ENCODE data around the gene CCDC57.
"Not testable (repeated sequence)": the region's sequence is repeated elsewhere in the genome, so short reads cannot be mapped to it uniquely, and the experiment has no call there.

Gene CCDC57

DNA sequence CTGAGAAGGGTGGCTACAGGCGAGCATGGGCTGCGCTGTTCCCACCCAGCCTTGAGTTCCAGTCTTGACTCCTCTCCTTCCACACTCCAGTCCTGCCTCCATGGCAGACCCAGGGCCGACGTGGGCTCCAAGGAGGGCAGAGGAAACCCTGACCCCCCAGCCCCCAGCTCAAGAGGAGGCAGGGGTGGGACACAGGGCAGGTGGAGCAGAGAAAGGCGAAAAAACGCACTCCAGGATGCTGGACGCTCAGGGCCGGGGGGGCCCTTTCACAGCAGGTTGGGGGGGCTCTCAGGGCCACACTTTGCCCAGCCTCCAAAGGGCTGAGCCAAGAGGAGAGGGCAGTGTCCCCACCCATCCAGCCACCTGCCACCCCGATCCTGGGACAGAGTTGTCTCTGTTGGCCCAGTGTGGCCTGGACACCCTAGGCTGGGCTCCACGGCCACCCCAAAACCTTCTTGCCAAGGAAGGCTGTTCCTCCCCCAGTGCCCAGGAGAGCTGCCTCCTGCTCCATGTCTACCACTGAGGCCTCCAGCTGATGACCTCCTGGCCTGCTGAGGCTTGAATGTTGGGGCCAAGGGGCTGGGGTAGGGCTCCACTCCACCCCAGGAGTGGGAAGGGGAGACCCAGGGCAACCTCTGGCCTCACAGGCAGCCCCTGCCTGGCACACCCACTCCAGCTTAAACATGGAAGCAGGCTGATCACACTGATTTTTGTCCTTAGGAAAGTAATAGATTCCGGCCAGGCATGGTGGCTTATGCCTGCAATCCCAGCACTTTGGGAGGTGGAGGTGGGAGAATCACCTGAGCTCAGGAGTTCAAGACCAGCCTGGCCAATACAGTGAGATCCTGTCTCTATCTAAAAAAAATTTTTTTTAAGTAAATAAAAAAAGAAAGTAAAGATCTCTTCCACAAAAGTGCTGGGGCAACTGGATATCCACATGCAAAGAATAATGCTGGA, 7.4 kb upstream of the CCDC57 start:
- DNase-seq: no peak

DNA sequence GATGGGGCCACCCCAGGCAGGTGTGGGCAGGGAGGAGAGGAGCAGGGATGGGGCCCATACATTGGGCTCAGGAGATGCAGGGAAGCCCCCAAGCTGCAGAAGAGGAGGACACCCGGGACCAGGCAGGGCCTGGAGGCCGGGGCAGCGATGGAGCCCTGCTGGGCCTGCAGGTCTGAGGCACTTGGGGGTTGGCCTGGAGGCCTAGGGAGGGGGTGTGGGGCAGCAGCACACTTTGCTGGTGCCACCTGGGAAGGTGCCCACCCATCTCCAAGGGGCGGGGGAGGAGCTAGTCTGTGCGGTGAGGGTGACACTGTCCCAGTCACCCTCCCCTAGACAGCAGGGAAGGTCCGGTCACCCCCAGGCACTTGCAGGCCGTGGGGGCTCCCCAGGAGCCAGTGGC, 6.4 kb upstream of the CCDC57 start:
- DNase-seq: no peak

DNA sequence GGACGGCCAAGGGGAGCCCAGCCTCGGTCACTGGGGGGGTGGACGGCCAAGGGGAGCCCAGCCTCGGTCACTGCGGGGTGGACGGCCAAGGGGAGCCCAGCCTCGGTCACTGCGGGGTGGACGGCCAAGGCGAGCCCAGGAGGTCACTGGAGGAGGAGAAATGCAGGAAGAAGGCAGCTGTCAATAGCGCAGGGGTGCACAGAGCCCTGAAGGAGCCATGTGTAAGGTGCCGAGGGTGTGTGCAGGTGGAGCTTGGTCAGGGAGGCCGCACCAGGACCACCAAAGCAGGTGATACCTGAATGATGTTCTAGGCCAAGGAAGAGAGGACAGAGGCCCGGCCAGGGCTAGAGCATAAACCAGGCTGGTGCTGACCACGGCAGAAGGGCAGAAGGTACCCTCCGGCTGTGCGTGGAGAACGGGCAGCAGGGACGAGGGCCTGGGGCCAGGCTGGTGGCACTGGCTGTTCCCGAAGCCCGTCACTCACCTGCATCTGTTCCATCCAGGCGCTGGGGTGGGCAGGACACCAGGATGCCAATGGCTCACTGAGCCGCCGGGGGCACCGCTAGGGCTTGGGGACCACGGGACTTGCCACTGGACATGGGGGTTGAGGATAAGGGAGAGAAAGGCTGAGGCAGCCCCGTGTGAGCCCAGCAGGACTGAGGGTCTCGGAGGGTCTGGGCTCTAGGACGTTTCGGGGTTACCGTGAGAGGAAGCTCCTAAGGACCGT, 5.9 kb upstream of the CCDC57 start:
- DNase-seq: no peak

DNA sequence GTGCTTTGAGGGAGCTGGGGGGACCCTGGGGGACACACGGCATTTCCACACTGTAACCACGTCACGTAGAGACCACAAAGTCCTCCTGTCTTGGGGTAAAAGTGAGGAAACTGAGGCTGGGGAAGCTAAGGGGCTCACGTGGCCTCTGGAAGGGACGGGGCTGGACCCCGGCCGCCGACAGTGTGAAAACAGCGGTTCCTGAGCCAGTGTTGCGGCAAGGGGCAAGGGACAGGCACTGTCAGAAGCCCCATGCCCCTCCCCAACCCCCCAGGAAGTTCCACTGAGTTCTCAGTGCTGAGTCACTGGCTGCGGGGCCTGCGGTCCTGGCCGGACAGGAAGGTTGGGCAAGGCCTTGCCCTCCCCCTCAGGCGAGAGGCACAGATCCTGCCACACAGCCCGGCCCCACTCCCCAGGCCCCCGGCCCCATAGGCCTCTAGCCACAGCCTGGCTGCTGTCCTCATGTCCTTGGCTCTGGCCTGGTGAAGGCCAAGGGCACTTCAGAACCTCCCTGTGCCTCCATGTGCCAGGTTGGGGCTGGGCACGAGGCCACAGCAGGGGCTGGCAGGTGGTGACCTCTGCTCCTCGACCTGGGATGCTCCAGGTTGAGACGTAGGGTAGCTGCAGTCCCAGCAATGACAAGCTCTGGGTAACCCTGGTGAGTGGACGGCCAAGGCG, 5.0 kb upstream of the CCDC57 start:
- DNase-seq: no peak

DNA sequence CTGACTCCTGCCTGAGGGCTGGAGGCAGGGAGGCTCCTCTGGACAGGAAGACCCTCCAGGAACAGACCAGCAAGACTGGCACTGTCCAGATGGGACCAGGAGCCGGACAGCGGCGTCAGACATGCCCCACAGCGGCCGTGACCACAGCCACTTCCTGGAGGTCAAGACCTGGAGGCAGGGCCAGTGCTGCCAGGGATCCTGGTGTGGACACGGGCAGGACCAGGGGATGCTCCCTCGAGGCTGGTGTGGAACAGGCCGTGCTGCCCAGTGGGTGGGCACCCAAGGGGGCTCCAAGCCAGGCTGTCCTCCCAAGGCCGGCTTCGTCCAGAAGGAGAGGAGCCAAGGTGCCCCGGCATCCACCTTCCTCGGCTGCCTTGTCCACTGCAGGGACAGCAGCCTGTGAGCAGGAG, 4.5 kb upstream of the CCDC57 start:
- DNase-seq: no peak

DNA sequence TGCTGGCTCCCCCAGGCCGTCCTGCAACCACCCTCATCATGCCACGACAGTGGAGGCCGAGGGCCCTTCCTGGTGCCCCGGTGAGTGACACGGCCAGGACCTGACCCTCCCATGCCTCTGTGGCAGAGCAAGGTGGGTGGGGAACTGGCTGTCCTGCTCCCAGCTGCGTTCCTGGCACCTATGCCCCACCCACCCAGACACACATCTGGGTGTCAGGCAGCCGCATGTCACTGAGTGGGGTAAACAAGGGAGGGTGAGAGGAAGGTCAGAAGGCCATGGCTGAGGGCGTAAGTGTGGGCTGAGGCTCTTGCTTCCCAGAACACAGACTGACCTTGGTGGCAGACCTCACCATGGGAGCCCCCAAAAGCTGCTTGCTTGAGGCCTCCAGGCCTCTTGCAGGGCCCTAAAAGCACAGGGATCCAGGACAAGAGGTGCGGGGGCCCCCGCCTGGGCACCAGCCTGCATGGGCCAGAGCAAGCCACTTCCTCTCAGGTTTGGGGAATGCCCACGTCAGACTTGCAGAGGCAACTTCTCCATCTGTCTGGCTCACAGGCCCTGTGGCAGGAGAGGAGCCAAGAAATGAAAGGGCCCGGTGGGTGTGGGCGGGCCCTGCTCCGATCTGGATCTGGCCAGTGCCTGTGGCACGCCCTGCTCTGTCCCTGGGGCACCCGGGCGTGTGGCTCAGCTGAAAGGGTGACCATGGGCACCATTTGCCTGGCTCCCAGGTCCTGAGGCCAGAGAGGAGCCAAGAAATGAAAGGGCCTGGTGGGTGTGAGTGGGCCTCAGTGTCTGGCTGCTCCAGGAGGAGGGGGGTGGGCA, 3.9 kb upstream of the CCDC57 start:
- DNase-seq: peak; percentile 96

DNA sequence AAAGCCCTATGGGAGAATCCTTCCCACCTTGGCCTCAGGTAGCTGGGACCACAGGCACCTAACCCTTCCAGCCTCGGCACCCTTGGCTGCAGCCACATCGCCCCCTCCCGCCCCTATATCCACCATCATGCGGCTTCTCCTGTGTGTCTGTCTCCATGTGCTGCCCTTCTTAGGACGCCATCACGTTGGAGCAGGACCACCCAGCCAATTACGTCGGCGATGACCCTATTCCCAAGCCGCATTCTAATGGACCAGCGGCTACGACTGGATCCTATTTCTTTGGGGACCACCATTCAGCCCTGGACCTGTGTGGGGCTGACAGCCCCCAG, 3.3 kb upstream of the CCDC57 start:
- no peak for DNase-seq

DNA sequence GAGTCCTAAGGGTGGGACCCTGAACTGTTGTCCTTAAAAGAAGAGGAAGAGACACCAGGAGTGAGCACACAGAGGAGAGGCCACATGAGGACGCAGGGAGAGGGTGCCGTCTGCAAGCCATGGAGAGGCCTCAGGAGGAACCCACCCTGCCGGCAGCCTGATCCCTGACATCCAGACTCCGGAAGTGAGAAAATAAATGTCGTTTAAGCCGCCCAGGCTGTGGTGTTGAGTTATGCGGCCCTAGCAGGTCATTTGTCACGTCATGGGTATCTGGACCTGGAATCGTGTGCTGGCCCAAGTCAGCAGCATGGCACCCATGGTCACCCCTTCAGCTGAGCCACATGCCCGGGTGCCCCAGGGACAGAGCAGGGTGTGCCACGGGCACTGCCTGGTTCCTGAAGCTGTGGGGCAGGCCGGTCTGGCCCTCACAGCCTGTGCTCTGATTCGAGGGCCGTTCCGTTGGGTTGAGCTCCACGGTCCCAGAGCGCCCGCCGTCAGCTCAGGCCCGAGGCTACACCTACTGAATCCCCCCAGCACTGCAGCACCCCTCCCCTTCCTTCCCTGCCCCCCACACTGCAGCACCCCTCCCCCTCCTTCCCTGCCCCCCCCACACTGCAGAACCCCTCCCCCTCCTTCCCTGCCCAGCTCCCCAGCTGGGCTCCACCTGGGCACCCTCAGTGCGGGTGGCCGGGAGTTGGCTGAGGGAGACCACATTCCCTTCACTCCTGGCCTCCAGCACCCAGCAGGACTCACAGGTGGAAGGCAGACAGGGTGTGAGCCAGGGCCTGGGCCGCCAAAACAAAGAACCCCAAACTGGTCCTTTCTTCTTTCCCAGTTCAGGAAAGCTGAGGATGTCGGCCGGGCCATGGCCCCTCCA, 2.7 kb upstream of the CCDC57 start:
- peak; percentile 68 for DNase-seq

DNA sequence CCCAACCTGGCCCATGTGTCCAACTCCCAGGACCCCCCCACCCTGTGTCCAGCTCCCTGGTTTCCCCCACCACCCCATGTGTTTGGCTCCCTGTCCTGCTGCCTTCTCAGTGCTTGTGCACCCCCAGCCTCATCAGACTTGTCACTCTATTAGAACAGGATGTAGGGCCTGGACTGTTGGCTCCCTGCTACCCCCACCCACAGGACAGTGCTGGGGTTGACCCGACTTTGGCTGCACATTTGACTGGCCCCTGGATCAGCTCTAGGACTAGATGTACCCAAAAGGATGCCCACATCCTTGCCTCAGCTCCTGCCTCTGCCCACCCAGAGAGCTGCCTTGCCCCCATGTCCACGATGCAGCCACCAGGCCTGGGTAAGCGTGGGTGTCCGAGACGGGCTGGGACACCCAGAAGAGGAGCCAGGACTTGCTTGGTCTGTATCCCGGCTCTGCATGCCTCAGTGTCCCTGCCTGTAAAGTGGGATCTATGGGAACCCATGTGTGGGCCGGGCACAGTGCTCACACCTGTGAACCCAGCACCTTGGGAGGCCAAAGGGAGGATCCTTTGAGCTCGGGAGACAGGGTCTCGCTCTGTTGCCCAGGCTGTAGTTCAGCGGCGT, 1.5 kb upstream of the CCDC57 start:
- no peak for DNase-seq

DNA sequence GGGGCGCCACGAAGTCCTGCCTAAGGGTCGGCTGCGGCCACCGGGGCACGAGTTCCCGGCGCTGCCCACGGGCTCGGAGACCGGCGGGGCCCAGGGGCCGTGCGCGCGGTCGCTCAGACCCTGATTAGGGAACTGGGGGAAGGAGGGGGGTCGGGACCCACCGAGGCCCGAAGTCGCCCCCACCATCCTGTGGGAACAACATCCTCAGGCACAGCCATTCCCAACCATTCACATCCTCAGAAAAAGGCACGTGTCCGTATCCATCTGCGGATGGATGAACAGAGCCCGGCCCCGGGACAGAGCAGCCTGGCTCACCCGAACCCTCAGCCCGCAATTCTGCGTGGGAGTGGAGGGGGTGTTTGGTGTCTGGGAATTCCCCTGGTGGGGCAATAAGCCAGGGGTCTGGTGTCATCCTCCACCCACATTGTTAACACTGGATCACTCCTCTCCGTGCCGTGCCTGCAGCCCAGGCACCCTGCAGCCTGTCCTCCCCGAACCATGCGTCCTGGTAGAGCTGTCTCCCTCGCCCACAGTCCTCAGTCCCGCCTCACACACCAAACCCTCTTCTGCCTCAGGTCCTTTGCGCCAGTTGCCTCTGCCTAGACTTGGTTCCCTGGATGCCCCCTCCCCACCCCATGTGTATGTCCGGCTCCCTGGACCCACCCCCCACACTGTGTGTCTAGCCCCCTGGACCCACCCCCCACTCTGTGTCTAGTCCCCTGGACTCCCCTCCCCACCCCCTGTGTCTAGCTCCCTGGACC, 789 bp upstream of the CCDC57 start:
- no peak for DNase-seq

DNA sequence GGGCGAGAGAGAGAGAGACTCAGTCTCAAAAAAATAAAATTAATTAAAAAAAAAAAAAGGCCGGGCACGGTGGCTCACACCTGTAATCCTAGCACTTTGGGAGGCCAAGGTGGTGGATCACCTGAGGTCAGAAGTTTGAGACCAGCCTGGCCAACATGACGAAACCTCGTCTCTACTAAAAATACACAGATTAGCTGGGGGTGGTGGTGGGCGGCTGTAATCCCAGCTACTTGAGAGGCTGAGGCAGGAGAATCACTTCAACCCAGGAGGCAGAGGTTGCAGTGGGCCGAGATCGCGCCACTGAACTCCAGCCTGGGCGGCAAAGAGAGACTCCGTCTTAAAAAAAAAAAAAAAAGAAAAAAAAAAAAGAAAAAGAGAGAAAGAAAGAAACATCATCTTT, 2.0 kb downstream of the CCDC57 start:
- not testable (repeated sequence) for DNase-seq

DNA sequence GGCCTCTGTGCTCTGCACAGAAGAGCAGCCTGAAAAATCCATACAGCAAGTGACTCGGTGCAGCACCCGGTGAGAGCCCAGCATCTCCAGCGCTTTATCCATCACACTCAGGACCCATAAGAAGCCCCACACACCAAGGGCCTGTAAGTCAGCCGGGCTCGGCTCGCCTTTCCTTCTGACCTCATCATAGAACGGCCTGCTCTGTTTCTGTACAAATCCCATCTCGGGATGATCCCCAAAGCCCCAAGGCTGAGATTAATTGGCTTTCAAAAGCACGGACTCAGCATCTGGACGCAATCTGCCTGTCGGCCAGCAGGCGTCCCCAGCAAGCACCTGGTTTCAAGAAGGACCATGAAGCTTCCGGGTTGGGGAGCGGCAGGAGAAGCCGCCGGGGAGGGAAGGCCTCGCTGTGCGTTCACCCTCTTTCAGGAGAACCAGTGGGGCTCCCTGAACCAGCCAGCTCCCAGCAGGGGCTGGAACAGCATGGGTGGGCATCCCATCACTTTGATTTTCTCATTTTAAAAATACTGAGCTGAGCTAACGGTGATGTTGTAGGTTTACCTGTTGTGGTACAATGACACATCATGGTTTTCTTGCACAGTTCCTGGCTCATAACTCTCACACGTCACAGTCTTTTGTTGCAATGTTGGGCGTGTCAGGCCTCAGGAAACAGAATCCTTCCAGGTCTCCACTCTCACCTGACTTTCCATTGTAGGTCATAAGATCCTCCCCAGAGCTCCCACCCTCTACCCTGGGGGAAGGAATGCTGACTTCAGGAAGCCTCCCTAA, 6.7 kb downstream of the CCDC57 start:
- peak; percentile 89 for DNase-seq

DNA sequence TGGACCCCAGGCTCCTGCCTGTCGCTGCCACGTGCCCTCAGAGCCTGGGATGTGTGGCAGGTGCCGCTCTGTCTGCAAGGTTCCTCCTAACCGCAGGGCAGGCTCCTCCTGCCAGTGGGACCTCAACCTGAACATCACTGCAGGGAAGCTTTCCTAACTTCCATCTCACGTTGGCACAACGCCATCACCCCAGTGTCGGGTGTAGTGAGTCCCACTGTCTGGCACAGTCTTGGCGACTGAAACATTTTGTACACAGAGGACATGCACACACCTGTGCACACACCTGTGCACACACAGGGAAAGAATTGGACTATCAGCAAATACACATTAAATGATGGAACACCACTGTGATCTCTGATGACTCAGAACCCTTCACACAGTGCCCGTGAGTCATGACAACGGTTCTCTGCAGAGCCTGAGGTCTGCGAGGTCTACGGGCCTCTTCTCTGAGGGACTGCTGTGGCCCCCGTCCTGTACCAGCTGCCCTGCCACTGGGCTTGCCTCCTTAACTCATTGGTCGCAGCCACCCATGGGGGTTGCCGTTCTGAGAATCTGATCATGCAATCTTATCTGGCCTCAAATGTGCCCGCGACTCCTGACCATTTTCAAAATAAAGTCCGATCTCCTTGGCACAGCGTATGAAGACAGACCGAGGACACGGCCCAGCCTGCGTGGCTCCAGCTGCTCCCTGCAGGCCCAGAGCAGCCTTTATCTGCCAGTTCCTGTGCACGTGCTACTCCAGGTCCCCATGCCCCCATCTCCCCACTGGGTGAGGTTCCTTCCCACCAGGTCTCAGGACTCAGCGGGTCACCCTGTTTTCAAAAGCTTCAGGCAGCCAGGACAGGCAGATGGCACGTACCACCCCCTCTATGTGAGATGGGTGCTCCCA, 7.6 kb downstream of the CCDC57 start:
- peak; percentile 50 for DNase-seq

DNA sequence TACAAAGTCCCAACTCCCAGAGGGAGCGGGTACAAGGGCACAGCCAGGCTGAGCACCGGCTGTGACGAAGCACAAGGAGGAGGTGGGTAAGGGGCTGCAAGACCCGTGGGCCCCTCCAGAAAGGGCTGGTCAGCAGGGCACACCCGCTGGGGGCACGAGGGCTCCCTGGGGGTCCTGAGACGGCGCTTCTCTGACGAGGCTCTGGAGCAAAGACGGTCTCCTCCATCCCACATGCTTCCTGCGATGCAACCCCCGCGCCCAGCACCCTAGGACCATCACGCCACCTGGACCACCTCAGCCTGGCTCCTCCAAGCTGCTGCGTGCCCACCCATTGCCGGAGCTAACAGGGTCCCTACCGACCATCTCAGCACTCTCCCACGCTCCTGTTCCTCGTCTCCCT, 8.7 kb downstream of the CCDC57 start:
- no peak for DNase-seq

DNA sequence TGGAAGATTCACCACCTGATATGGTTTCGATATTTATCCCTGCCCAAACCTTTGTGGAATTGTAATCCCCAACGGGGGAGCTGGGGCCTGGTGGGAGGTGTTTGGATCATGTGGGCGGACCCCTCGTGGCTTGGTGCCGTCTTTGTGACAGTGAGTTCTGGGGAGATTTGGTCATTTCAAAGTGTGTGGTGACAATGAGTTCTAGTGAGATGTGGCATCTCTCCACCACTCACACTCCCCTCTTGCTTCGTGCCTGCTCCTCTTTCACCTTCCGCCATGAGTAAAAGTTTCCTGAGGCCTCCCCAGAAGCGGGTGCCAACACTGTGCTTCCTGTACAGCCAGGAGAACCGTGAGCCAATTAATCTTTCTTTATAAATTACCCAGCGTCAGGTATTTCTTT, 9.7 kb downstream of the CCDC57 start:
- no peak for DNase-seq

DNA sequence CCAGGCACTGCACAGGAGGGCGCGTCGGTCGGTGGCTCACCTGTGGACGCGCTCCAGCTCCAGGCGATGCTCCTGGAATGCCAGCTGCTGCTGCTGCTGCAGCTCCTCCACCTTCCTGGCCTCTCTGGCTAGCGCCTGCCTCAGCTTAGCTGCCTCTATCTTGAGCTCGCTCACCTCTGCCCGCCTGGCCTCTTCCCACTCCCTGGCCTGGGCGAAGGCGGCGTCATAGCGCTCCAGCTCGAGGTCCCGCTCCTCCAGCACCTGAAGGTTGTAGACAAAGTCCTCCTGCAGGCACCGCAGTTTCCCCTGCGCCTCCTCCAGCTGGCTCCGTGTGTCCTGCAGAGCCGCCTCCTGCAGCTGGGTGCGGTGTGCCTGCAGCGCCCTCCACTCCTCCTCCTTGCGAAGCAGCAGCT, 11.1 kb downstream of the CCDC57 start:
- DNase-seq: no peak

DNA sequence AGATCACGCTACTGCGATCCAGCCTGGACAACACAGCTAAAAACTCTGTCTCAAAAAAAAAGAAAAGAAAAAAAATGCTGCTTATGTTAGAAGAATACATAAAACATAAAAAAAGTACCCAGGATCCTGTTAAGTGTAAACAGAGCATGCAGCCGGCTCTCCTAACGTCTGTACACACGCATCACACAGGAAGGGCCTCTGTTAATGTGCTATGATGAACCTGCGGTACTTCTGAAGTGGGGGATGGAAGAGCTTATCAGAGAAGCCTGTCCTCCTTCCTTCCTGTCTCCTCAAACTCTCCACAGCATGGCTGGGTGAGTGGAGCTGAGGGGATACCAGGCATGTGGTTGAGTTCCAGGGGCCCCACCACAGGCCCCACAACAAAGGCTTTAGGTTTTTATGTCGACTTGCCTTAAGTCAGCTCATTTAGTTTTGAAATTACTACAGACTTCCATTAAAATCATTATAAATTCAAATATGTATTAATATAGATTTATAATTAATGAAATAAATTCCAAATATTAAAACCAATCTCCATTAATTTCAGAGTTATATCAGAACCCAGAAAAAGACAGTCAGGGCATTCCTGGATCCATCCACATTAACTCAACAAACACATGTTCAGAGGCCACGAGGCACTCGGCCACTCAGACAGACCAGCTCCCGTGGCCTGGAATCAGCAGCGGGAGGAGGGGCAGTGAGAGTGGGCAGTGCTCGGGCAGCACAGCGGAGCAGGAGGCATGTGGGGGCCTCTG, 11.7 kb downstream of the CCDC57 start:
- DNase-seq: no peak

DNA sequence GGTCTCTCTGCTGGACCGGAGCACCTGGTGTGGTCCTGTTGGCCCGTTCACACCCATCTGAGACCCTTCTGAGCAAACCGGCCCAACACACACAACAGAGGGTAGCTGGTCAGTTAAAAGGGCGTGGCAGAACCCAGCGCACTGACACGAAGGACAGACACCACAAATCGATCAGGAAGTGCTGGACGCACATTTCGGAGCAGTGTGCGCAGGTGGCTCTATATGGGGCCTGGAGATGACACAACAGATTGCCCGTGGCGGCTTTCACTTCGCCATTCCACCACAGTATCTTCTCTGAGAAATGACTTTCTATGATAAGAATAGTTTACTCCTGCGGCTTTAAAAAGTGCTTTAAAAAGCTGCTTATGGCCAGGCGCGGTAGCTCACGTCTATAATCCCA, 12.5 kb downstream of the CCDC57 start:
- no peak for DNase-seq
